ENCODE results near the gene ANKRD2.

Gene ANKRD2

GRCh38 chr10:97572214-97572989 is at the start of gene ANKRD2 (continued):
- TF ChIP-seq ZBTB10 (tag by site-specific recombination; IDR thresholded peaks at IDR 0.05) (no peak), ZNF16 (tag by site-specific recombination; IDR thresholded peaks at IDR 0.05; ENCODE audit: low read depth) (no peak), ZNF362 (tag by site-specific recombination; IDR thresholded peaks at IDR 0.05) (no peak), ZNF549 (tag by site-specific recombination; IDR thresholded peaks at IDR 0.05) (no peak), ZNF426 (tag by site-specific recombination; IDR thresholded peaks at IDR 0.05) (no peak), ZNF121 (tag by site-specific recombination; IDR thresholded peaks at IDR 0.05) (no peak), ZNF175 (tag by site-specific recombination; IDR thresholded peaks at IDR 0.05) (no peak), ZNF624 (tag by site-specific recombination; IDR thresholded peaks at IDR 0.05) (no peak), ZNF561 (tag by site-specific recombination; IDR thresholded peaks at IDR 0.05; ENCODE audit: borderline replicate concordance) (no peak), ZNF701 (tag by site-specific recombination; IDR thresholded peaks at IDR 0.05) (no peak), PRDM6 (tag by site-specific recombination; IDR thresholded peaks at IDR 0.05) (no peak), ZBTB17 (tag by site-specific recombination; IDR thresholded peaks at IDR 0.05) (peak; percentile 83), ZNF26 (tag by site-specific recombination; IDR thresholded peaks at IDR 0.05) (no peak), GLIS2 (tag by site-specific recombination; IDR thresholded peaks at IDR 0.05) (no peak), OVOL3 (tag by site-specific recombination; IDR thresholded peaks at IDR 0.05) (no peak), ZNF777 (tag by site-specific recombination; IDR thresholded peaks at IDR 0.05; ENCODE audit: borderline replicate concordance) (no peak), ZFP69B (tag by site-specific recombination; IDR thresholded peaks at IDR 0.05) (no peak), ZNF48 (tag by site-specific recombination; IDR thresholded peaks at IDR 0.05) (no peak), SETDB1 (IDR thresholded peaks at IDR 0.05; ENCODE audit: insufficient read length, low read length) (no peak), ZNF23 (tag by site-specific recombination; IDR thresholded peaks at IDR 0.05; ENCODE audit: borderline replicate concordance) (no peak), ZNF155 (tag by site-specific recombination; IDR thresholded peaks at IDR 0.05) (no peak), ZNF223 (tag by site-specific recombination; IDR thresholded peaks at IDR 0.05) (no peak), ZNF580 (tag by site-specific recombination; IDR thresholded peaks at IDR 0.05) (no peak), ZNF692 (tag by site-specific recombination; IDR thresholded peaks at IDR 0.05) (0 out of 2 replicates have a peak, but pooled peaks have one; percentile 26), PBX3 (CRISPR knock-in tag; IDR thresholded peaks at IDR 0.05) (no peak), KLF7 (tag by site-specific recombination; IDR thresholded peaks at IDR 0.05; ENCODE audit: borderline replicate concordance) (no peak)
